Trophoblast cell (in vitro differentiated cells and primary cell): ENCODE results near the gene COL4A1.

ENCODE experiments used
- DNase-seq, 2 donors: peaks; one replicate each; pipeline ENCODE4 v3.0.0-alpha.2; 2016
- H2AFZ ChIP-seq: 2 replicates; pipeline ENCODE4 v1.6.1; 2013; ENCODE audit warnings: low read length, moderate library complexity, mild to moderate bottlenecking; ENCODE audit not compliant: insufficient read depth, poor library complexity
- H2AK5ac ChIP-seq: 2 replicates; pipeline ENCODE4 v1.6.1; 2013; ENCODE audit warnings: mild to moderate bottlenecking, low read length
- H2BK120ac ChIP-seq: 2 replicates; pipeline ENCODE4 v1.6.1; 2013; ENCODE audit warnings: low read length, mild to moderate bottlenecking, moderate library complexity; ENCODE audit not compliant: insufficient read depth, poor library complexity
- H2BK12ac ChIP-seq: 2 replicates; pipeline ENCODE4 v1.6.1; 2013; ENCODE audit warnings: mild to moderate bottlenecking, low read length, moderate library complexity
- H2BK5ac ChIP-seq: 2 replicates; pipeline ENCODE4 v1.6.1; 2013; ENCODE audit warnings: low read length, low read depth, moderate library complexity, mild to moderate bottlenecking; ENCODE audit not compliant: poor library complexity
- H3K14ac ChIP-seq: 2 replicates; pipeline ENCODE4 v1.6.1; 2013; ENCODE audit warnings: mild to moderate bottlenecking, low read length
- H3K18ac ChIP-seq: 2 replicates; pipeline ENCODE4 v1.6.1; 2013; ENCODE audit warnings: mild to moderate bottlenecking, low read length
- H3K23ac ChIP-seq: 2 replicates; pipeline ENCODE4 v1.6.1; 2013; ENCODE audit warnings: low read length
- H3K27ac ChIP-seq: 2 replicates; pipeline ENCODE4 v1.5.1; 2013; ENCODE audit warnings: low read depth, mild to moderate bottlenecking, inconsistent platforms, low read length, moderate library complexity
- H3K27me3 ChIP-seq: 2 replicates; pipeline ENCODE4 v1.6.1; 2013; ENCODE audit warnings: inconsistent platforms, mild to moderate bottlenecking, low read length, moderate library complexity; ENCODE audit not compliant: insufficient read depth
- H3K36me3 ChIP-seq, 2 experiments: 1 replicate in 1 of 2; 2 replicates in 1 of 2; pipeline ENCODE4 v1.6.1; 2013; ENCODE audit warnings: low read length in 2 of 2, mild to moderate bottlenecking in 2 of 2, moderate library complexity in 1 of 2; ENCODE audit not compliant: insufficient read depth in 2 of 2, control insufficient read depth in 1 of 2
- H3K4ac ChIP-seq: 2 replicates; pipeline ENCODE4 v1.6.1; 2013; ENCODE audit warnings: low read depth, mild to moderate bottlenecking, low read length, moderate library complexity
- H3K4me1 ChIP-seq, 2 experiments: 1 replicate in 1 of 2; 2 replicates in 1 of 2; pipeline ENCODE4 v1.6.1; 2013; ENCODE audit warnings: low read length in 2 of 2, mild to moderate bottlenecking in 2 of 2, moderate library complexity in 1 of 2; ENCODE audit not compliant: insufficient read depth in 2 of 2, control insufficient read depth in 1 of 2
- H3K4me2 ChIP-seq: 2 replicates; pipeline ENCODE4 v1.6.1; 2013; ENCODE audit warnings: inconsistent platforms, mild to moderate bottlenecking, low read length, moderate library complexity
- H3K4me3 ChIP-seq: 2 replicates; pipeline ENCODE4 v1.5.1; 2013; ENCODE audit warnings: mild to moderate bottlenecking, low read depth, low read length, inconsistent platforms
- H3K79me1 ChIP-seq: one replicate; pipeline ENCODE4 v1.6.1; 2013; ENCODE audit warnings: low read length
- H3K79me2 ChIP-seq: 2 replicates; pipeline ENCODE4 v1.6.1; 2013; ENCODE audit warnings: low read length, mild to moderate bottlenecking; ENCODE audit not compliant: control insufficient read depth, insufficient read depth, poor library complexity
- H3K9ac ChIP-seq: 2 replicates; pipeline ENCODE4 v1.6.1; 2013; ENCODE audit warnings: mild to moderate bottlenecking, low read length
- H3K9me3 ChIP-seq: 2 replicates; pipeline ENCODE4 v1.6.1; 2013; ENCODE audit warnings: low read depth, mild to moderate bottlenecking, control low read depth, inconsistent platforms, low read length; ENCODE audit not compliant: insufficient read depth
- H4K12ac ChIP-seq: 2 replicates; pipeline ENCODE4 v1.6.1; 2013; ENCODE audit warnings: low read depth, mild to moderate bottlenecking, low read length, moderate library complexity
- H4K8ac ChIP-seq: 2 replicates; pipeline ENCODE4 v1.6.1; 2013; ENCODE audit warnings: low read depth, mild to moderate bottlenecking, low read length, moderate library complexity
- H4K91ac ChIP-seq: one replicate; pipeline ENCODE4 v1.6.1; 2013; ENCODE audit warnings: low read depth, mild to moderate bottlenecking, low read length, moderate library complexity
- WGBS: extraction: QIAGEN DNeasy Blood & Tissue Kit; methylation state at CpG from one replicate; pipeline ENCODE4 v1.1.7; 2013; ENCODE audit warnings: missing lambda C conversion rate; ENCODE audit not compliant: insufficient read length, insufficient coverage; ENCODE audit errors: extremely low coverage; 5-methylcytosine and 5-hydroxymethylcytosine counted together

Gene COL4A1

GRCh38 chr13:110200276-110200870 is 106.6 kb downstream of the COL4A1 start:
- H4K91ac ChIP-seq = no peak overlapping the region
- no peak overlapping the region for H3K27ac ChIP-seq
- peaks cover 44 to 59% of the 10 kb centered on the region in 2 experiments for H3K36me3 ChIP-seq
- H4K12ac ChIP-seq = no peak overlapping the region
- no peaks in the 10 kb centered on the region for H3K27me3 ChIP-seq
- H3K79me2 ChIP-seq = no peaks in the 10 kb centered on the region
- no peak overlapping the region for H3K18ac ChIP-seq
- H3K14ac ChIP-seq = no peak overlapping the region
- H3K4me3 ChIP-seq = no peak overlapping the region
- no peaks in the 10 kb centered on the region for H3K79me1 ChIP-seq
- H3K4me1 ChIP-seq = no peaks in the 10 kb centered on the region
- H3K4me2 ChIP-seq = no peak overlapping the region
- no peak for DNase-seq
- H2AK5ac ChIP-seq = no peak overlapping the region
- no peak overlapping the region for H2AFZ ChIP-seq
- no peak overlapping the region for H3K4ac ChIP-seq
- no peak overlapping the region for H2BK12ac ChIP-seq
- H4K8ac ChIP-seq = no peak overlapping the region
- WGBS = no CpG with 5 or more reads among the region's 12 CpGs
- no peak overlapping the region for H3K23ac ChIP-seq
- H2BK120ac ChIP-seq = no peak overlapping the region
- H3K9me3 ChIP-seq = no peaks in the 10 kb centered on the region
- H3K9ac ChIP-seq = no peak overlapping the region
- H2BK5ac ChIP-seq = no peak overlapping the region

- no peak overlapping the region for H3K4me3 ChIP-seq
- no peak overlapping the region for H4K91ac ChIP-seq
- H4K12ac ChIP-seq = no peak overlapping the region
- WGBS = no CpG with 5 or more reads among the region's 18 CpGs
- no peak overlapping the region for H2BK120ac ChIP-seq
- no peak overlapping the region for H3K23ac ChIP-seq
- peaks cover 41 to 60% of the 10 kb centered on the region in 2 experiments for H3K36me3 ChIP-seq
- no peak overlapping the region for H2BK5ac ChIP-seq
- no peaks in the 10 kb centered on the region for H3K4me1 ChIP-seq
- H3K9ac ChIP-seq = no peak overlapping the region
- no peak overlapping the region for H3K14ac ChIP-seq
- no peaks in the 10 kb centered on the region for H3K27me3 ChIP-seq
- H3K4ac ChIP-seq = no peak overlapping the region
- H3K18ac ChIP-seq = no peak overlapping the region
- no peak for DNase-seq
- no peak overlapping the region for H3K4me2 ChIP-seq
- H3K9me3 ChIP-seq = no peaks in the 10 kb centered on the region
- no peak overlapping the region for H2BK12ac ChIP-seq
- H3K79me2 ChIP-seq = no peaks in the 10 kb centered on the region
- no peak overlapping the region for H2AK5ac ChIP-seq
- no peak overlapping the region for H3K27ac ChIP-seq
- no peak overlapping the region for H2AFZ ChIP-seq
- H3K79me1 ChIP-seq = no peaks in the 10 kb centered on the region
- no peak overlapping the region for H4K8ac ChIP-seq
Measured at GRCh38 chr13:110199046-110199831, 107.7 kb downstream of the COL4A1 start.

- DNase-seq = no peak
- no peak overlapping the region for H3K18ac ChIP-seq
- no CpG with 5 or more reads among the region's 4 CpGs for WGBS
- no peak overlapping the region for H2BK120ac ChIP-seq
- no peaks in the 10 kb centered on the region for H3K79me2 ChIP-seq
- no peak overlapping the region for H3K14ac ChIP-seq
- no peak overlapping the region for H4K12ac ChIP-seq
- no peak overlapping the region for H3K4ac ChIP-seq
- H2AFZ ChIP-seq = no peak overlapping the region
- no peaks in the 10 kb centered on the region for H3K9me3 ChIP-seq
- H2BK5ac ChIP-seq = no peak overlapping the region
- H3K4me2 ChIP-seq = no peak overlapping the region
- H3K4me3 ChIP-seq = no peak overlapping the region
- no peak overlapping the region for H4K8ac ChIP-seq
- H4K91ac ChIP-seq = no peak overlapping the region
- no peak overlapping the region for H3K27ac ChIP-seq
- H3K79me1 ChIP-seq = no peaks in the 10 kb centered on the region
- no peak overlapping the region for H3K9ac ChIP-seq
- no peaks in the 10 kb centered on the region for H3K27me3 ChIP-seq
- H3K4me1 ChIP-seq = no peaks in the 10 kb centered on the region
- H3K36me3 ChIP-seq = peaks cover 51 to 75% of the 10 kb centered on the region in 2 experiments
- H2AK5ac ChIP-seq = no peak overlapping the region
- no peak overlapping the region for H3K23ac ChIP-seq
- no peak overlapping the region for H2BK12ac ChIP-seq
Measured at GRCh38 chr13:110197471-110197870, 109.5 kb downstream of the COL4A1 start.

- DNase-seq = no peak
- Histone ChIP-seq H3K9me3 (no peaks in the 10 kb centered on the region), H4K12ac (no peak overlapping the region), H3K4ac (no peak overlapping the region), H4K91ac (no peak overlapping the region), H2AK5ac (no peak overlapping the region), H3K79me1 (no peaks in the 10 kb centered on the region), H3K79me2 (no peaks in the 10 kb centered on the region), H3K23ac (no peak overlapping the region), H3K27me3 (no peaks in the 10 kb centered on the region), H2BK5ac (no peak overlapping the region), H3K27ac (no peak overlapping the region), H3K18ac (no peak overlapping the region), H3K14ac (no peak overlapping the region), H2BK120ac (no peak overlapping the region), H3K9ac (no peak overlapping the region), H4K8ac (no peak overlapping the region), H3K4me3 (no peak overlapping the region), H3K4me1 (no peaks in the 10 kb centered on the region), H3K4me2 (no peak overlapping the region), H2AFZ (no peak overlapping the region), H3K36me3 (peaks cover 55 to 79% of the 10 kb centered on the region in 2 experiments), H2BK12ac (no peak overlapping the region)
- WGBS = no CpG with 5 or more reads among the region's 3 CpGs
Measured at GRCh38 chr13:110197026-110197425, 109.9 kb downstream of the COL4A1 start.
